GM21381 (cell line): ENCODE results near the gene MITF.

Source experiments
- ATAC-seq: cut with Tn5 transposase; IDR thresholded peaks from one replicate; pipeline ENCODE4 v1.9.1; 2021; ENCODE audit warnings: mild to moderate bottlenecking, moderate library complexity; ENCODE audit not compliant: unreplicated experiment

MITF gene

GRCh38 chr3:69941439-69942176 lies 202.3 kb downstream of the MITF start:
- no peak for ATAC-seq

- no peak for ATAC-seq
Measured at GRCh38 chr3:69944931-69945493, 205.7 kb downstream of the MITF start.

- no peak for ATAC-seq
Measured at GRCh38 chr3:69948246-69948862, 209.1 kb downstream of the MITF start.

GRCh38 chr3:69951616-69952015 lies 212.4 kb downstream of the MITF start:
- no peak for ATAC-seq

DNA sequence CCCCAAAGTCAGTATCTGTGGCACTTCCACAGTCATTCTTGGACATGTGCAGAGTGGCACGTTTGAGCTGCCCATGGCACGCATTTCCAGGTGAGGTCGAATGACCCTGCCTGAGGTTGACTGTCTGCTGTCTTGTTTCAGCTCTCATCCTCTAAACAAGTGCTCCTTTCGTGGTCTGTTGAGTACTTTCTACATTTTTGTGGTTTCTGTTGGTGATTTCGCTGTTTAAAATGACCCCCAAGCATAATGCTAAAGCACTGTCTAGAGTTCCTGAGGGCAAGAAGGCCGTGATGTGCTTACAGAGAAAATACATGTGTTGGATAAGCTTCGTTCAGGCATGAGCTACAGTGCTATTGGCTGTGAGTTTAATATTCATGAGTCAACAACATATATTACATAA lies 220.3 kb downstream of the MITF start:
- no peak for ATAC-seq

- no peak for ATAC-seq
Measured at GRCh38 chr3:69961706-69962439, 222.6 kb downstream of the MITF start.

DNA sequence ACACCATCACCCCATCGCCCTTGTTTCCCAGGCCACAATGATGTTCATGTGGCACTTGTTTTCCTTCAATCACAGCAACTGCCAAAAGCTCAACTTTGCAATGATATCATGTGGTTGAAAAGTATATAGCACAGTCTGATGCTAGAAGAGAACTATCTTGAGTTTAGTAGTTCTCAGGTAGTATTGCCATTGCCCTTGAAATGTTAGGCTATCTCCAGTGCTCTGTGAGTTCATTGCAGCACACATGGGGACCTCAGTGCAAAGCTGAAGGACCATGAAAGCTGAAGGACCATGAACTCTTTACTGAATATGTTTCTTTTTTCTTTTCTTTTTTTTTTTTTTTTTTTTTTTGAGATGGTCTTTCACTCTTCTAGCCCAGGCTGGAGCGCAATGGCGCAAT lies 224.4 kb downstream of the MITF start:
- ATAC-seq, result no peak

GRCh38 chr3:69967156-69967555 lies 227.9 kb downstream of the MITF start:
- ATAC-seq, result no peak

- no peak for ATAC-seq
Measured at GRCh38 chr3:69970827-69971226, 231.6 kb downstream of the MITF start.

- ATAC-seq, result no peak
Measured at GRCh38 chr3:69972672-69973071, 233.4 kb downstream of the MITF start.

DNA sequence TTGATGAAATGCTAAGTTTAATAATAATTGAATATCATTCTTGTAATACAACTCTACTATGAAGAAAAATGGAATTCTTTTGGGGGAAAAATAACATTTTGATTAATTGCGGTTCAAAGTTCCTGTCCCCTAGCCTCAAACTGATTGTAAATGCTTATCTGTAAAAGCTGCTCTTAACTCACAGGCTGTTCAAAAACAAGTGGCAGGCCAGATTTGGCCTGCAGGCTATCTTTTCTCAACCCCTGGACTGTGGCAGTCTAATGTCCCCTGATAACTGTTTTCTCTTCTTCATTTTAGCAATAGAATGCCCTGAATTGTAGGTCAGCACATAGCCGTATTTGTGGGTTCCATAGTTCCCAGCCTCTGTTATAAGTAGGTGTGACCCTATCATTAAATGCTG lies 236.8 kb downstream of the MITF start:
- ATAC-seq, result no peak

GRCh38 chr3:69983546-69984265 lies 244.4 kb downstream of the MITF start:
- no peak for ATAC-seq

DNA sequence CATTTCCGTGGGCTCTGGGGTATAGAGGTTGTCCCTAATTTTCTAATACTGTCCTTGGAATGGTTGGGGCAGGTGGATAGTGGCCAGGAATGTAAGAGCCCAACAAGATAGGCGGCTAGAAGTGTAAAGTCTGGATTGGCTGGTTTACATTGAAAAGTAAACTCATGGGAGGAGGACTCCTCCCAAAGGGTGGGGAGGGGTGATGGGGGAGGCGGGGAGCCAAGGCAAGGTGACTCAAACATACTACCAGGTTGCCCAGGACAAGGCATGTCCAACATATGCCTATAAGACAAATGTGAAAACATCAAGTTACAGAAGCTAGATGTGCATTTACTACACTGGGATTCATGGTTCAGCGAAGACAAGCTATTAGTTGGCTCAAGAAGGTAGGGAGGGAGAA lies 246.0 kb downstream of the MITF start:
- ATAC-seq, result no peak

DNA sequence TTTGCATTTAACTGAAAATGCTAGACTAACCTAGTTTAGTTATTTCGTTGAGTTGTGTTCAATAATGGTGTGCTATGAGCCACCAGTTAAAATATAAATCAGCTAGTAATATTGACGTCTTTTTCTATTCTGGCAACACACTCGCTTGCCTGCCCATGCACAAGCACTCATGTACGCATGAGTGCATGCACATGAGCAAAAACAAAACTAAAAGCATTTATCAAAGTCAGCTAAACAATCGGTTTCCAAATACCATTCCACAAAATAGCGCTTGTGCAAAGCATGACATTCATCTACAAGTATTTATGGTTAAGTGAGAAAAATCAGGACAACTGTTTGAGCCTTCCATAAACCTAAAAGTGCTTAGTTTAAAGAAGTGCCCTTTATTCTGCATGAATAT lies 247.2 kb downstream of the MITF start:
- no peak for ATAC-seq

DNA sequence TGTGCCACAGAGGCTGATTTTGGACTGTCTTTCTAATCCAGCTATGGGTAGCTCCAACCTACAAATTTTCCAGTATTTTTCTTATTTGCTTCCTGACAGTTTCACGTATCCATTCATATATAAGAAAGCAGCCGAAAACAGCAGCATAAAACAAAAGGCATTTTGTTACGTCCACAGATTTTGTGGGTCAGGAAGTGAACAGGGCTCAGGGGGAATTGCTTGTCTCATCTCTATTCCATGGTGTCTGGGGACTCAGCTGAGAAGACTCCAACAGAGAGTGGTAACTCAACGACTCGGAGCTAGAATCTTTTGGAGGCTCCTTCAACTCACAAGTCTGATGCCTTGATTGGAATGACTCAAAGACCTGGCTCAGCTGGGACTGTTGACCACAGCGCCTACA lies 248.6 kb downstream of the MITF start:
- no peak for ATAC-seq

DNA sequence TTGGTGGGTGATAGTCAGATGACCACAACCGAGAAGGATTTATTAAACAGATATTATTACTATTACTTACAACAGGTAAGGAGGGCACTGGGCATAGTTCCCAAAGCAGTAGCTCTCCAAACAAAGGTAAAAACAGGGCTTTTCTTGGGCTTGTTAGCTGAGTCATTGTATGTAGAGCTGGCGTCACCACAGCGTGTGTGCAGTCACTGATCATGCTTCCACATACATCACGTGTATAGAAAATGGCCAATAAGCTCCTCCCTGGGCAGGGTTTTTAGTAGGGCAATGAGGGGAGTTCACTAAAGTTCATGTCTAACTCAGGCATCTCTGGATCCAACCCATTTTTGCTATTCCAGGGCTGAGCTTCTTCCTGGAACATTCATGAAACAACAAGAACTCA lies 254.5 kb downstream of the MITF start:
- ATAC-seq, result no peak

GRCh38 chr3:69994919-69995318 lies 255.7 kb downstream of the MITF start:
- ATAC-seq, result no peak

- no peak for ATAC-seq
Measured at GRCh38 chr3:69997631-69998307, 258.5 kb downstream of the MITF start.

GRCh38 chr3:69998759-69999139 lies 259.5 kb downstream of the MITF start:
- no peak for ATAC-seq

DNA sequence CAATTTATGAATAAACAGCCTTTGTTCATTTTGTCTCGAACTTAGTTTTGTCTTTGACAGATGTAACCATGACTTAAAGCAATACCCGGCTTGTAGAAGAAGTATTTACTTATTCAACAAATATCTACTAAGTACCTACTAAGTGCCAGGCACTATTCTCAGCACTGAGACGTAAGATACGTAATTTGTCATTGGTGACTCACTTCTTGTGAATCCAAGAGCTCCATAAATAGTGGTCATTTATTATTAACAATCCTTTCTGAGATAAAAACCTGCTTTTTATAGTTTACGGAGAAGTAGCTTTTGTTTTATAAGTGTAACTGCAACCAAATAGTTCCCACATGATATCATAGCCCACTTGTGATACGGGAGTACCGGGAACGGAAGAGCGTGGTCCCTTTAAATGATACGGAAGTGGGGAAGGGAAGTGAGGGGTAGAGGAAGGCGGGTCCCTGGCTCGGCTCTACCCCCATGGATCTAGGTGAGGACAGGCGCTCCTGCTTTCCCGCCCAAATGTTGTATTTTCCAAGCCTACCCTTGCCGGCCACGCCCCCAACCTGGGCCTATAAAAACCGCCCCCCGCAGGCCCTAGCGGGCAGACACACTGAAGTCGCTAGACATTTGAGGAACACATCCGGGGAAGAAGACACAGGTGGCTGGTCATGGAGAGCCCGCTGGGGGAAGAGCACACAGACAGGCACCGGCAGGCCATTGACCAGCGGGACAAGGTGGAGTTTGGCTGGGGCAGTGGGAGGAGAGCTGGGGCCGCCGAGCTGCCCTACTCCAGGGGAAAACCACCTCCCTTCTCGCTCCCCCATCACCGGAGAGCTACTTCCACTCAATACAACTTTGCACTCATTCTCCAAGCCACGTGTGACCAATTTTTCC lies 260.1 kb downstream of the MITF start, which contains the start of gene SAMMSON:
Gene SAMMSON, plus strand, starts transcription at position 594 of the 888 bp plus-strand sequence.
- no peak for ATAC-seq
